ENCODE data around the gene UBE2J2. TPM values are rescaled to one million over a fixed set of nuclear protein-coding genes. Genes with fewer than 3 reads are reported as not detected.

Gene UBE2J2
- total and polyA plus RNA-seq, 2 of the 13 experiments (the other 11 are each of a cell fraction or from before 2014, with no cell fraction given) = 25.4 to 29.4 TPM

DNA sequence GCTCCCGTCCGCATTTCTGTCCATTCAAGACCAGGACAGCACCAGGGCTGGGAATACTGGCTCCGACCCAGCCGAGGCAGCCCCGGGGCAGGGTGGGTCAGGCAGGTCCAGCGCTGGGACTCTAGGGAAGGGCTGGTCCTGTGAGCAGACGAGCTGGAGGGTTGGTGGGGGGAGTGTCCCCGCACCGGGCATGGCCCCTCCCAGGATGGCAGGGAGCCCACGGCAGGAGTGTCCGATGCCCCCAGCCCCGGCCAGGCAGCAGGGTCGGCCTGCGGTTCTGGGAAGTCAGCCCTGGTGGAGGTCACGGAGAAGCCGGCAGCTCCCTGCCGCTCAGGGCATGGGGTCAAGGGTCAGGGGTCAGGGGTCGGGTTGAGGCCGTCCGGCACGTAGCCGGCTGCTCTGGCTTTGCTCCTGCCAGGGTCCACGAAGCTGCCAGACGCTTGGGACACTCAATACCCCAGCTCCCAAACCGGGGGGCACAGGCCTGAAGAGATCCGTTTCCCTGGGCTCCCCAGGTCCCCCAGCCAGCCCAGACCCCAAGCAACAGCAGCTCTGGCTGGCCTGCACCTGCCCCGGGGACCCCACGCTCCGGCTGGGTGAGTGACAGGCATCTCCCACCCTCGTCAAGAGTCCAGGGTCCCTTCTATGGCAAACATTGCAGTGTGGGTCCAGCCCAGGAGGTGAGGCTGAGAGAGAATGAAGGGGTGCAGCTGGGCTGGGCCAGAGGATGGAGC lies 33.9 kb downstream of the UBE2J2 start (continued):
- no peak for TF ChIP-seq SOX5 (CRISPR knock-in tag; IDR thresholded peaks at IDR 0.05; ENCODE audit: borderline replicate concordance)
- TF ChIP-seq ZNF724P (CRISPR knock-in tag; IDR thresholded peaks at IDR 0.05; ENCODE audit: borderline replicate concordance) = 0 out of 2 replicates have a peak, but pooled peaks have one; percentile 67
- no peak for TF ChIP-seq NCOA1 (CRISPR knock-in tag; IDR thresholded peaks at IDR 0.05)
- TF ChIP-seq, protein P1, sequence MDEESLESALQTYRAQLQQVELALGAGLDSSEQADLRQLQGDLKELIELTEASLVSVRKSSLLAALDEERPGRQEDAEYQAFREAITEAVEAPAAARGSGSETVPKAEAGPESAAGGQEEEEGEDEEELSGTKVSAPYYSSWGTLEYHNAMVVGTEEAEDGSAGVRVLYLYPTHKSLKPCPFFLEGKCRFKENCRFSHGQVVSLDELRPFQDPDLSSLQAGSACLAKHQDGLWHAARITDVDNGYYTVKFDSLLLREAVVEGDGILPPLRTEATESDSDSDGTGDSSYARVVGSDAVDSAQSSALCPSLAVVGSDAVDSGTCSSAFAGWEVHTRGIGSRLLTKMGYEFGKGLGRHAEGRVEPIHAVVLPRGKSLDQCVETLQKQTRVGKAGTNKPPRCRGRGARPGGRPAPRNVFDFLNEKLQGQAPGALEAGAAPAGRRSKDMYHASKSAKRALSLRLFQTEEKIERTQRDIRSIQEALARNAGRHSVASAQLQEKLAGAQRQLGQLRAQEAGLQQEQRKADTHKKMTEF (CRISPR knock-in tag; IDR thresholded peaks at IDR 0.05) = peak; percentile 20; the same call in 1 of the 2 replicates
- TF ChIP-seq MXD4 (CRISPR knock-in tag; IDR thresholded peaks at IDR 0.05) = no peak
- no peak for TF ChIP-seq NONO (IDR thresholded peaks at IDR 0.05)
- no peak; the same call in none of the 2 replicates for TF ChIP-seq NONO (CRISPR knock-in tag; conservative IDR thresholded peaks at IDR 0.05)
- TF ChIP-seq ZNF850 (CRISPR knock-in tag; conservative IDR thresholded peaks at IDR 0.05) = 0 out of 2 replicates have a peak, but pooled peaks have one; percentile 38
- TF ChIP-seq POLR2A (IDR thresholded peaks at IDR 0.05; ENCODE audit: insufficient read depth in 1 of 2, low read depth in 2 of 2, low read length in 2 of 2) = no peak
- TF ChIP-seq, protein P2, sequence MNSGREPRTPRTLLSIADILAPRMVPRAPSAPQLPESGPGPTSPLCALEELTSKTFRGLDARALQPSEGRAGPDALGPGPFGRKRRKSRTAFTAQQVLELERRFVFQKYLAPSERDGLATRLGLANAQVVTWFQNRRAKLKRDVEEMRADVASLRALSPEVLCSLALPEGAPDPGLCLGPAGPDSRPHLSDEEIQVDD (CRISPR knock-in tag; IDR thresholded peaks at IDR 0.05; ENCODE audit: borderline replicate concordance) = no peak
- peak; percentile 67; the same call in 1 of the 2 replicates for TF ChIP-seq ARNT2 (CRISPR knock-in tag; IDR thresholded peaks at IDR 0.05; ENCODE audit: low read depth)
- TF ChIP-seq ZNF34 (CRISPR knock-in tag; IDR thresholded peaks at IDR 0.05; ENCODE audit: borderline replicate concordance) = no peak
- no peak for TF ChIP-seq ASH2L (IDR thresholded peaks at IDR 0.05; ENCODE audit: insufficient read length, low read depth, low read length)
- no peak for TF ChIP-seq ZNF225 (CRISPR knock-in tag; IDR thresholded peaks at IDR 0.05)
- TF ChIP-seq, protein P3, sequence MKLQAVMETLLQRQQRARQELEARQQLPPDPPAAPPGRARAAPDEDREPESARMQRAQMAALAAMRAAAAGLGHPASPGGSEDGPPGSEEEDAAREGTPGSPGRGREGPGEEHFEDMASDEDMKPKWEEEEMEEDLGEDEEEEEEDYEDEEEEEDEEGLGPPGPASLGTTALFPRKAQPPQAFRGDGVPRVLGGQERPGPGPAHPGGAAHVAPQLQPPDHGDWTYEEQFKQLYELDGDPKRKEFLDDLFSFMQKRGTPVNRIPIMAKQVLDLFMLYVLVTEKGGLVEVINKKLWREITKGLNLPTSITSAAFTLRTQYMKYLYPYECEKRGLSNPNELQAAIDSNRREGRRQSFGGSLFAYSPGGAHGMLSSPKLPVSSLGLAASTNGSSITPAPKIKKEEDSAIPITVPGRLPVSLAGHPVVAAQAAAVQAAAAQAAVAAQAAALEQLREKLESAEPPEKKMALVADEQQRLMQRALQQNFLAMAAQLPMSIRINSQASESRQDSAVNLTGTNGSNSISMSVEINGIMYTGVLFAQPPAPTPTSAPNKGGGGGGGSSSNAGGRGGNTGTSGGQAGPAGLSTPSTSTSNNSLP (IDR thresholded peaks at IDR 0.05; ENCODE audit: low read depth, low read length) = no peak
- TF ChIP-seq CCDC6 (CRISPR knock-in tag; IDR thresholded peaks at IDR 0.05) = no peak
- no peak for TF ChIP-seq MIXL1 (CRISPR knock-in tag; IDR thresholded peaks at IDR 0.05)
- TF ChIP-seq, protein P4, sequence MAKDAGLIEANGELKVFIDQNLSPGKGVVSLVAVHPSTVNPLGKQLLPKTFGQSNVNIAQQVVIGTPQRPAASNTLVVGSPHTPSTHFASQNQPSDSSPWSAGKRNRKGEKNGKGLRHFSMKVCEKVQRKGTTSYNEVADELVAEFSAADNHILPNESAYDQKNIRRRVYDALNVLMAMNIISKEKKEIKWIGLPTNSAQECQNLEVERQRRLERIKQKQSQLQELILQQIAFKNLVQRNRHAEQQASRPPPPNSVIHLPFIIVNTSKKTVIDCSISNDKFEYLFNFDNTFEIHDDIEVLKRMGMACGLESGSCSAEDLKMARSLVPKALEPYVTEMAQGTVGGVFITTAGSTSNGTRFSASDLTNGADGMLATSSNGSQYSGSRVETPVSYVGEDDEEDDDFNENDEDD (CRISPR knock-in tag; IDR thresholded peaks at IDR 0.05; ENCODE audit: borderline replicate concordance) = no peak
- TF ChIP-seq ZNF430 (CRISPR knock-in tag; IDR thresholded peaks at IDR 0.05) = peak; percentile 49; the same call in 1 of the 2 replicates
- no peak for TF ChIP-seq ZNF136 (CRISPR knock-in tag; IDR thresholded peaks at IDR 0.05; ENCODE audit: low read depth)
- TF ChIP-seq GATAD2A (CRISPR knock-in tag; IDR thresholded peaks at IDR 0.05) = peak; percentile 33; the same call in 1 of the 2 replicates
- no peak for TF ChIP-seq ZBTB1 (CRISPR knock-in tag; IDR thresholded peaks at IDR 0.05; ENCODE audit: borderline replicate concordance)
- TF ChIP-seq ZFP41 (CRISPR knock-in tag; IDR thresholded peaks at IDR 0.05; ENCODE audit: borderline replicate concordance) = no peak
- TF ChIP-seq ZNF552 (CRISPR knock-in tag; IDR thresholded peaks at IDR 0.05; ENCODE audit: borderline replicate concordance) = no peak
- peak; percentile 96 for TF ChIP-seq RARA (CRISPR knock-in tag; IDR thresholded peaks at IDR 0.05)
- TF ChIP-seq ZMYM4 (CRISPR knock-in tag; IDR thresholded peaks at IDR 0.05) = no peak
- no peak for TF ChIP-seq RBM22 (optimal IDR thresholded peaks at IDR 0.05; ENCODE audit: low read length)
- no peak for TF ChIP-seq ZMYM3 (CRISPR knock-in tag; IDR thresholded peaks at IDR 0.05)

Data from HepG2 (cell line).